ENCODE results near the gene MRPL46. TPM values are rescaled to one million over a fixed set of nuclear protein-coding genes. Genes with fewer than 3 reads are reported as not detected.

The MRPL46 gene
- total and polyA plus RNA-seq, 2 donors (not counting 3 experiments of a cell fraction or from before 2014, with no cell fraction given), result 24.5 to 30.9 TPM

- Histone ChIP-seq H3K9me1 (replicated peaks; ENCODE audit: control insufficient read depth, extremely low read depth, insufficient read depth, low read length) (no peaks in the 10 kb centered on the region), H3K27me3 (ENCODE audit: control insufficient read depth in 2 of 2, insufficient read depth in 2 of 2, low read length in 2 of 2) (peaks cover 0 to 7% of the 10 kb centered on the region in 2 experiments), H3K4me1 (ENCODE audit: control insufficient read depth, extremely low read depth, insufficient read depth, low read length) (peaks cover 3% of the 10 kb centered on the region), H3K36me3 (ENCODE audit: control insufficient read depth in 2 of 2, extremely low read depth in 1 of 2, insufficient read depth in 2 of 2, low read length in 2 of 2) (no peaks in the 10 kb centered on the region), H3K4me2 (ENCODE audit: insufficient read depth, low read length) (no peak overlapping the region), H4K20me1 (replicated peaks; ENCODE audit: control insufficient read depth, extremely low read depth, insufficient read depth, low read length) (no peaks in the 10 kb centered on the region), H3K4me3 (replicated peaks in 1 of 3; ENCODE audit: insufficient read depth in 1 of 3, low read depth in 1 of 3, low read length in 3 of 3) (no peak overlapping the region), H3K79me2 (ENCODE audit: control insufficient read depth, insufficient read depth, low read length) (no peaks in the 10 kb centered on the region), H3K9me3 (replicated peaks; ENCODE audit: control insufficient read depth, insufficient read depth, low read length) (no peaks in the 10 kb centered on the region), H2AFZ (ENCODE audit: low read depth, low read length) (no peak overlapping the region), H3K27ac (ENCODE audit: insufficient read depth, low read depth, low read length) (no peak overlapping the region), H3K9ac (replicated peaks; ENCODE audit: extremely low read depth, insufficient read depth, low read length) (no peak overlapping the region)
- intact Hi-C loops (cut with micrococcal nuclease) (no loop called here), dilution Hi-C loops (cut with MboI; ENCODE audit: extremely low pct_ligation_motif_present, low sequenced_read_pairs) (no loop called here)
- CTCF ChIA-PET, result interaction anchor here (1.1 to 2.3 kb wide), 5 partner anchors 13 to 206 kb away, joined by 3 to 10 read pairs (median 5); no protein-coding TSS in a partner anchor
- DNase-seq (ENCODE audit: low read depth, low spot score) (no peak), FAIRE-seq (no peak)
- POLR2A ChIA-PET, result no interaction called here
- no TSS peak for BruUV-seq (replicated peaks)
- TF ChIP-seq MAX (IDR thresholded peaks at IDR 0.05; ENCODE audit: insufficient read depth, insufficient read length) (no peak), MYC (IDR thresholded peaks at IDR 0.05; ENCODE audit: low read depth, low read length) (no peak), POLR2AphosphoS5 (IDR thresholded peaks at IDR 0.05; ENCODE audit: insufficient read depth, low read depth, low read length) (no peak), FOS (IDR thresholded peaks at IDR 0.05; ENCODE audit: borderline replicate concordance, insufficient read depth, low read length) (no peak), JUN (IDR thresholded peaks at IDR 0.05; ENCODE audit: borderline replicate concordance, insufficient read depth, insufficient read length, low read depth) (no peak), POLR2A (IDR thresholded peaks at IDR 0.05; ENCODE audit: low read depth, low read length) (no peak), GATA2 (IDR thresholded peaks at IDR 0.05; ENCODE audit: insufficient read depth, insufficient read length, low read depth, low read length) (no peak), EZH2 (IDR thresholded peaks at IDR 0.05; ENCODE audit: borderline replicate concordance, low read depth, low read length, severe bottlenecking) (no peak)
- TF ChIP-seq, protein P1, sequence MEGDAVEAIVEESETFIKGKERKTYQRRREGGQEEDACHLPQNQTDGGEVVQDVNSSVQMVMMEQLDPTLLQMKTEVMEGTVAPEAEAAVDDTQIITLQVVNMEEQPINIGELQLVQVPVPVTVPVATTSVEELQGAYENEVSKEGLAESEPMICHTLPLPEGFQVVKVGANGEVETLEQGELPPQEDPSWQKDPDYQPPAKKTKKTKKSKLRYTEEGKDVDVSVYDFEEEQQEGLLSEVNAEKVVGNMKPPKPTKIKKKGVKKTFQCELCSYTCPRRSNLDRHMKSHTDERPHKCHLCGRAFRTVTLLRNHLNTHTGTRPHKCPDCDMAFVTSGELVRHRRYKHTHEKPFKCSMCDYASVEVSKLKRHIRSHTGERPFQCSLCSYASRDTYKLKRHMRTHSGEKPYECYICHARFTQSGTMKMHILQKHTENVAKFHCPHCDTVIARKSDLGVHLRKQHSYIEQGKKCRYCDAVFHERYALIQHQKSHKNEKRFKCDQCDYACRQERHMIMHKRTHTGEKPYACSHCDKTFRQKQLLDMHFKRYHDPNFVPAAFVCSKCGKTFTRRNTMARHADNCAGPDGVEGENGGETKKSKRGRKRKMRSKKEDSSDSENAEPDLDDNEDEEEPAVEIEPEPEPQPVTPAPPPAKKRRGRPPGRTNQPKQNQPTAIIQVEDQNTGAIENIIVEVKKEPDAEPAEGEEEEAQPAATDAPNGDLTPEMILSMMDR (IDR thresholded peaks at IDR 0.05; ENCODE audit: extremely low read depth in 1 of 2, insufficient read depth in 1 of 2, low read depth in 1 of 2, low read length in 2 of 2), result no peak
Observed at GRCh38 chr15:88448991-88449461, 18.2 kb downstream of the MRPL46 start.

Data from endothelial cell of umbilical vein (primary cell).